ENCODE measurements around the gene C19orf81.
"Not testable (repeated sequence)": the region's sequence is repeated elsewhere in the genome, so short reads cannot be mapped to it uniquely, and the experiment has no call there.

The C19orf81 gene

GRCh38 chr19:50649433-50650391 lies at the start of gene C19orf81:
C19orf81 (plus strand) TSS chr19:50649445; CDS start chr19:50649445, 0 bp downstream.
- DNase-seq (ENCODE audit: low spot score) = no peak

- no peak for DNase-seq (ENCODE audit: low spot score)
Observed at GRCh38 chr19:50601407-50602088, 47.7 kb upstream of the C19orf81 start.

GRCh38 chr19:50602089-50602422 lies 47.2 kb upstream of the C19orf81 start:
- no peak for DNase-seq (ENCODE audit: low spot score)

GRCh38 chr19:50602496-50602895 lies 46.7 kb upstream of the C19orf81 start:
- no peak for DNase-seq (ENCODE audit: low spot score)

GRCh38 chr19:50602935-50603334 lies 46.3 kb upstream of the C19orf81 start:
- no peak for DNase-seq (ENCODE audit: low spot score)

- not testable (repeated sequence) for DNase-seq (ENCODE audit: low spot score)
Observed at GRCh38 chr19:50604264-50605073, 44.8 kb upstream of the C19orf81 start.

GRCh38 chr19:50606059-50606836 lies 43.0 kb upstream of the C19orf81 start:
- DNase-seq (ENCODE audit: low spot score) = not testable (repeated sequence)

- DNase-seq (ENCODE audit: low spot score) = no peak
Observed at GRCh38 chr19:50607388-50607787, 41.9 kb upstream of the C19orf81 start.

GRCh38 chr19:50607874-50608785 lies 41.1 kb upstream of the C19orf81 start:
- DNase-seq (ENCODE audit: low spot score) = peak; percentile 79

- not testable (repeated sequence) for DNase-seq (ENCODE audit: low spot score)
Observed at GRCh38 chr19:50612504-50613404, 36.5 kb upstream of the C19orf81 start.

GRCh38 chr19:50618379-50618778 lies 30.9 kb upstream of the C19orf81 start:
- DNase-seq (ENCODE audit: low spot score) = not testable (repeated sequence)

GRCh38 chr19:50619184-50619583 lies 30.1 kb upstream of the C19orf81 start:
- not testable (repeated sequence) for DNase-seq (ENCODE audit: low spot score)

- not testable (repeated sequence) for DNase-seq (ENCODE audit: low spot score)
Observed at GRCh38 chr19:50620394-50620906, 28.8 kb upstream of the C19orf81 start.

- no peak for DNase-seq (ENCODE audit: low spot score)
Observed at GRCh38 chr19:50624949-50625600, 24.2 kb upstream of the C19orf81 start.

GRCh38 chr19:50626011-50626410 lies 23.2 kb upstream of the C19orf81 start:
- no peak for DNase-seq (ENCODE audit: low spot score)

GRCh38 chr19:50626795-50627194 lies 22.4 kb upstream of the C19orf81 start:
- DNase-seq (ENCODE audit: low spot score) = no peak

- no peak for DNase-seq (ENCODE audit: low spot score)
Observed at GRCh38 chr19:50628146-50628545, 21.1 kb upstream of the C19orf81 start.

GRCh38 chr19:50628551-50628950 lies 20.7 kb upstream of the C19orf81 start:
- DNase-seq (ENCODE audit: low spot score) = no peak

GRCh38 chr19:50629194-50629593 lies 20.1 kb upstream of the C19orf81 start:
- DNase-seq (ENCODE audit: low spot score) = no peak
